Bone marrow (tissue), 2 donors: Measurements from ENCODE around the gene STIM2.

Source experiments
- DNase-seq, 2 donors: peaks; one replicate each; lab custom pipeline; 2025; lab: John Stamatoyannopoulos, UW

STIM2 gene

DNA sequence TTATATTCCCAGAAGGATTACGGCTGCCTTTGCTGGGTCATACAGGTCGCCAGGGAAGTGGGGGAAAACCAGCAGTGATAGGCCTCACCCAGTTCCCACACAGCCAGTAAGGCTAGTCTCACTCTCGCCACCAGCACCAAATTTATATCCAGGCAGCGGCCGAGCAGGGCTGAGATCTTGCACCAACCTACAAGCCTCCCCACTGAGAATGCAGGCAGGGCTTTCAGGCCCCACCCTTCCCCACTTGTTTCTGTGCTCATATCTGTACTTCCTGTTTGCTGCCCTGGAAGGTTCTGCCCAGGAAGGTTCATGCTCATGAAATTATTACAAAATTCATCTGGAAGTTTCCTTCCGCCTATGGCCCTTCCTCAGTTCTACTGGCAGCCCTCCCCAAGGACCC, 179.7 kb downstream of the STIM2 start:
- no peak for DNase-seq

DNA sequence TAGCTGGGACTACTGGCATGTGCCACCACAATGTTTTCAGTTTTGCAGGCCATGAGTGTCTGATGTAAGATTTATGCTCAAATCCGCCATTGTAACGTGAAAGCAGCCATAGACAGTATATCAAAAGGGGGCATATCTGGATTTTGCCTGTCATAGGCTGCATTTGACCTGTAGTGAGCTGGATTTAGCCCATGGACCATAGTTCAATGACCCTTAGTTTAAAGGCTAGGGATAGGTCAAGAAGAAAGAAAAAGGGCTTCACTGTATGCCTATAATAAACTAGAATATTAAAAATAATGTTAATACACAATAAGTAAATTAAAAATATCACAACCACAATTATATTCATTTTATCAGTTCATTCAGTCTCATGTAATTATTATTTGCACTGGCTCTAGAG, 181.8 kb downstream of the STIM2 start:
- DNase-seq, result no peak

DNA sequence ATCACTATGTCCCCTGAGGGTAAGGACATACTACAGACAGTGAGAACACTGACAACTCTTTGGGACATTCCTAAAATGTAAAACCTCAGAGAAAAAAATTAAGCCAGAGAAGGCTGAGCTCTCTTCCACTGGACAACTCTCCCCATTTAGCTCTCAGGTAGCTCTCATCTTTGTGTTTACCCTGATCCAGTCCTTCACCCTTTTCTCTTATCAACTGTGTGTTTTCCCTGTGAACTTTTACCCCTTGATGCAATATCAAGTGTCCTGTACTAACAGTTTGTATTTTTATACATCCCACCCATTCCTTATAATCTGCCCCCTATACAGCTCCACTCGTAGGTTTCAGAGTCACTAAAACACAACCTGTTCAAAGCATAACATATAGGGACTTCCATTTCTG, 182.6 kb downstream of the STIM2 start:
- no peak for DNase-seq

- DNase-seq, result no peak
Observed at GRCh38 chr4:27046851-27047250, 186.2 kb downstream of the STIM2 start.

GRCh38 chr4:27048429-27049238, 188.0 kb downstream of the STIM2 start:
- no peak for DNase-seq

GRCh38 chr4:27049239-27049829, 188.7 kb downstream of the STIM2 start:
- no peak for DNase-seq

GRCh38 chr4:27050731-27051130, 190.1 kb downstream of the STIM2 start:
- no peak for DNase-seq

- no peak for DNase-seq
Observed at GRCh38 chr4:27055221-27055760, 194.7 kb downstream of the STIM2 start.

DNA sequence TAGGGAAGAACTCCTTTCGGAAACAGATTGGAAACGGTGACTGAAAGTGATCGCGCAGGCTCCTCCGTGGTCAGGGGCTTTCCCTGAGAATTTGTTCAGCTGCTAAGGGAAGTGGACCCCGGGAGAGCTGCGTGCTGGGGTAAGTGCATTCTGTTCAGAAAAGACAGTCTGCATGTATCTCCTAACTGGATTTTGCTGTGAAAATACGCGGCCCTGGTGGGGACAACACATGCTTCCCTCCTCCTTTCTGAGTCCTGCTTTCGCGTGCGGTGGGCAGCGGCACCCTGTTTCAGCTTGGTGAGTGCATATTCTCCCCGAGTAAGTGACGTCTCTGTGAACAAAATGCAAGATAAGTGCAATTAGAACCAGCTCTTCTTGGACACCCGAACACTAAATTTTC, 195.6 kb downstream of the STIM2 start:
- no peak for DNase-seq

- DNase-seq, result no peak
Observed at GRCh38 chr4:27057053-27057452, 196.4 kb downstream of the STIM2 start.

DNA sequence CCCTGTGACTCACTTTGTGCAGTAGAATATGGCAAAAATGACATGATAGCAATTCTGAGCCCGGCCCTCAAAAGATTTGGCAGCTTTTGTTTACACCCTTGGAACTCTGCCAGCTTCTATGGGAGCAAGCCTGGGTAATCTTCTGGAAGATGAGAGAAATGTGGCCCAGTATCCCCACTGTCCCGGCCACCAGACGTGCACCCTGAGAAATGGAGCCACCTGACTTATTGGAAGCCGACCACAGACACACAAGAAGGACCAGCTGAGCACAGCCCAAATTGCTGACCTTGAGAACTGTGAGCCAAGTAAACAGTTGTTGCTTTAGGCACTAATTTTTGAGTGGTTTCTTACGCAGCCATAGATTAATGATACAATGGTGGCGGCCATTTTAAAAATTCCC, 197.0 kb downstream of the STIM2 start:
- DNase-seq, result no peak

DNA sequence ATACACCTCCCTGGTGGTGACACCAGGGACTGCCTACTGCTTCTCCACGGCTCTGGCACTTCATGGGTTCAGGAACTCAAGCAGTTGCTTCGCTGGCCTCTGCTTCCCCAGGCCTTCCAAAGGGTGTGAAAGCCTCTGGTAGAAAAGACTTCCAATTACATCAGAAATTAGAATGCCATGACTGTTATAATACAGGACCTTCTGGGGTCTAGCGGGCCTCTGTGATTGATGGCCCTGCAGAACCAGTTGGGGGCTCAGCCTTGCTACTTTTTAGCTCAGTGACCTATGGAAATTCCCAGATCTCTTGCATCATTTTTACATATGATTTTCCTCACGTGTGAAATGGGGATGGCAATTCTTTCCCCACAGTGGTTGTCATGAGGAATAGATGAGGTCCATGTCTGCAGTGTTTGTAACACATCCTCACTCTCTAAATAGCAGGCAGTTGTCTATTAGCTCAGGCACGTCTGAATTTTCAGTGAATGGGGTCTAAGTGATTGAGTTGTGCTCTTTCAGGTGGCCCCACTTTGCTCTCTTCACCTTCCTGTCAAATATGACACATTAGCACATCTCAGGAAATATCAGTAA, 198.3 kb downstream of the STIM2 start:
- DNase-seq, result no peak

DNA sequence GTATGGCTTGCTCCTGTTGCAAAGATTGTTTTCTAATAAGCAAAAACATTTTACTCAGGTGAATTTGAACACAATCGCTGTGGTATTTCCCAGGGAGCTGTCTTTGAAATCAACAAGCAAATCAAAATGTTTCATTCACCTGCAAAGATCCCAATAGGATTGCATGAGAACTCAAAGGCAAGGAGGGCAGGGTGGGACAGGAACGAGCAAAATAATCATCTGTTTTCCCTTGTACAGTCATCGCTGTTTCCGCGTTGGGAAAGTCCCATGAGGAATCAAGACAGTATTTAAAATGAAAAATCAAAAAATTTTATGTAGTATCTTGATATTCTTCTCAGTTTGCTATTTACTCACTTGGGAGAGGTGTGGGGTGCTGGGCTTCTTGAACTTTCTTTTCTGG, 198.8 kb downstream of the STIM2 start:
- DNase-seq, result no peak

DNA sequence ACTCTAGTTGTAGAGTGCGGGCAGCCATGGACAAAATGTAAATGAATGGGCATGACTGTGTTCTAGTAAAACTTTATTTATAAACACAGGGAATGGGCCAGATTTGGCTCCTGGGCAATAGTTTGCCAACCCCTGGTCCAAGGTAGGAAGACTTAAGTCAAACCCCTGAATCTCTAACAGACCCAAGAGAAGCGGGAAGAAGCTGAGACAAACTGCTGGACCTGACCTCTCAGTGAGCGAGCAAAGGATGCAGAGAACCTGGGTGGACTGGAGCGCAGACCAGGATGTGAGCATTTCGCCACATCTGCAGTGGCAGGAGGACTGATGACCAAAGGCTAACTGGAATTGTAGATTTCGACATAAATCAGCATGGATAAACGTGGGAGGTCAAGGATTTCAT, 201.6 kb downstream of the STIM2 start:
- no peak for DNase-seq

DNA sequence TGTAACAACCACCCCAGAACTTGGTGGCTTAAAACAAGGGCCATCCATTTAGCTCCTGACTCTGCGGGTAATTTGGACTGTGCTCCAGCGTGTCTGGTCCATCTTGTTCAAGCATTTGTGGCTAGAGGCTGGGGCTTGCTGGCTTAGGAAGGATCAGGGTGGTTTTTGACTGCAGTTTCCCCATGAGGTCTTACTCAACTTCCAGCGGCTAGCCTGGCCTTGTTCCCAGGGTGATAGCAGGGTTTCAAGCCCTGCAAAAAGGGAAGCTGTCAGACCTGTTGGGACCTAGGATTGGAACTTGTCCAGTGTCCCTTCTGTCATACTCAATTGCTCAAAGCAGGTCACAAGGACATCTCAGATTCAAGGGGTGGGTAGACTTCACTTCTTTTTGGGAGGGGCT, 205.9 kb downstream of the STIM2 start:
- DNase-seq, result peak in 1 of 2 donors; percentile 38

DNA sequence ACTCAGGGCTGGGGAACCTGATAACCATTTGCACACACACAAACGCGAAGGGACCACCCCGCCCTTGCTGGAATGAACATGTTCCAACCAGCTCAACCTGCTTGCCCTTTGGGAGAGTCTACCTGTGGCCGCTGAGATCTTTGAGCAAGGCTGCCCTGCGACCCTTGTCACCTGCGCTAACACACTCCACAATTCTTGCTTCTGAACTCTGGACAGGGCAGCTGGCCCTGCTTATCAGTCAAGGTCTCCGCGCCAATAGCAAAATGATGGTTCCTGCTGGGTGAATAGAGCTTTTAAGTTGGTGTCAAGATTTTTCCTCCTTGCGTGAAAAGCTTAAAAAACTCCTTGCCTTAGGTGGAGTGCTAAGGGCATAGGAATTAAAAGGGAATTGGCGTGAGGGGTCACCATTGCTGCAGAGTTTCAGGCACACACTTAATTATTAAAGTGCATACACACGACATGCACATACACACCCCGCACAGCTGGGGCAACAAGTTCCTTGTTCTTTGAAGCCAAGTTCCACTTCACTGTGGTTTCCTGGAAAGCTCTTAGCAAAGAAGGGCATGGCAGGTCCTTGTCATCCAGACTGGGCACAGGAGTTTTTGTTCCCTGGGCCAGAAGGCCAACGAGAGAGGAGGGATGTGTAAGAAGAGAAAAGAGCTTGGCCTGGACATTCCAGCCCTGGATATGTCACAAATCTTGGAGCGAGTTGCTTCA, 207.7 kb downstream of the STIM2 start:
- DNase-seq, result no peak
